CD8-positive, alpha-beta memory T cell (primary cell): Measurements from ENCODE around the gene HHIPL1. TPM values are rescaled to one million over a fixed set of nuclear protein-coding genes. Genes with fewer than 3 reads are reported as not detected.

Experiments used
- CTCF ChIA-PET: fragments of 350-600 bp; sonication (Branson Sonifier 250); formaldehyde crosslinking; loops from one replicate; lab custom pipeline; 2021; ENCODE audit warnings: antibody characterized with exemption; lab: Charles Lee
- POLR2A ChIA-PET: fragments of 350-600 bp; sonication (Branson Sonifier 250); formaldehyde crosslinking; loops from one replicate; lab custom pipeline; 2021; ENCODE audit warnings: antibody characterized with exemption; lab: Charles Lee
- DNase-seq, 5 donors: peaks; one replicate each; pipeline versions ENCODE4 v3.0.0 to v3.0.0-alpha.2; 2020 to 2022; ENCODE audit warnings: mixed read lengths in 1 of 5
- H3K27ac ChIP-seq: one replicate; pipeline ENCODE4 v1.7.0; 2013; ENCODE audit warnings: low read depth, mild to moderate bottlenecking, low read length, moderate library complexity
- H3K27me3 ChIP-seq: 2 replicates; pipeline ENCODE4 v1.7.0; 2013; ENCODE audit warnings: low read length, mild to moderate bottlenecking; ENCODE audit not compliant: insufficient read depth, poor library complexity, severe bottlenecking
- H3K36me3 ChIP-seq: 2 replicates; pipeline ENCODE4 v1.7.0; 2013; ENCODE audit warnings: mild to moderate bottlenecking, low read length, moderate library complexity; ENCODE audit not compliant: insufficient read depth
- H3K4me1 ChIP-seq: 2 replicates; pipeline ENCODE4 v1.7.0; 2013; ENCODE audit warnings: mild to moderate bottlenecking, low read length, moderate library complexity; ENCODE audit not compliant: insufficient read depth
- H3K4me3 ChIP-seq: 2 replicates; pipeline ENCODE4 v1.7.0; 2013; ENCODE audit warnings: mild to moderate bottlenecking, low read length
- H3K9me3 ChIP-seq: 2 replicates; pipeline ENCODE4 v1.7.0; 2013; ENCODE audit warnings: mild to moderate bottlenecking, low read length
- H3K27ac Mint-ChIP-seq, 8 donors: one replicate each; pipeline ENCODE4 v1.8.0; 2020 to 2021; ENCODE audit warnings: mixed read lengths in 8 of 8, mild to moderate bottlenecking in 6 of 8, inconsistent platforms in 3 of 8, moderate library complexity in 3 of 8
- H3K27me3 Mint-ChIP-seq, 2 donors: one replicate each; pipeline ENCODE4 v1.8.0; 2020 to 2021; ENCODE audit warnings: mixed read lengths in 2 of 2, mild to moderate bottlenecking in 1 of 2, moderate library complexity in 1 of 2
- H3K36me3 Mint-ChIP-seq, 3 donors: one replicate each; pipeline ENCODE4 v1.8.0; 2020 to 2021; ENCODE audit warnings: mixed read lengths in 3 of 3, inconsistent platforms in 1 of 3, mild to moderate bottlenecking in 1 of 3
- H3K4me1 Mint-ChIP-seq, 3 donors: one replicate each; pipeline ENCODE4 v1.8.0; 2020 to 2021; ENCODE audit warnings: mixed read lengths in 3 of 3, inconsistent platforms in 1 of 3, mild to moderate bottlenecking in 1 of 3
- H3K4me3 Mint-ChIP-seq, 7 donors: one replicate each; pipeline ENCODE4 v1.8.0; 2020 to 2021; ENCODE audit warnings: mixed read lengths in 7 of 7, mild to moderate bottlenecking in 6 of 7, moderate library complexity in 4 of 7, inconsistent platforms in 2 of 7
- H3K9me3 Mint-ChIP-seq, 5 donors: one replicate each; pipeline ENCODE4 v1.8.0; 2020 to 2022; ENCODE audit warnings: mixed read lengths in 5 of 5, mild to moderate bottlenecking in 3 of 5, moderate library complexity in 2 of 5, inconsistent platforms in 1 of 5
- polyA plus RNA-seq: library from polyadenylated mRNA; unstranded; fragments of 300-500 nt; fragmentation: Illumina TruSeq; gene quantifications from one replicate; pipeline ENCODE4 v1.2.3, GENCODE V29; 2021
- total RNA-seq, 2 experiments: library from RNA; stranded (reverse); gene quantifications; one replicate each; pipeline ENCODE4 v1.2.3, GENCODE V29; 2021

Gene HHIPL1
- total and polyA plus RNA-seq, 3 experiments from 2014 or later, result 0.04 TPM; not detected in 2

DNA sequence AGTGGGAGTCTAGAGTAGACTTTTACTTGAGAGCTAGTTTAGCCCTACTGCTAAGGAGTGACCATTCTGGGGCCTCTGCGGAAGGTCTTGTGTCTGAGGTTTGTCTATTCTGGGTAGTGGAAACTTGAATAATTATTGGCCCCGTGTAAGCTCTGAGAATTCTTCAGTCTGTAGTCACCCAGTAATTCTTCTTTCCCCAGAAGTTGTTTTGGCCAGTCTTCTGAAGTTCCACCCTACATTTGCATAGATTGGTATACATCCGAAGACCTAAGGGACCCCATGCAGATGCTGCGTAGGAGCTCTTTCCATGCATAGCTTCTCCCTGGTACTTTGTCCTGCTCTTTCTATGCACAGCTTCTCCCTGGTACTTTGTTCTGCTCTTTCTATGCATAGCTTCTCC, 52.0 kb downstream of the HHIPL1 start:
- Mint-ChIP-seq H3K4me1 (peaks cover 3 to 9% (median 5%) of the 10 kb centered on the region in 3 donors), H3K36me3 (no peaks in the 10 kb centered on the region), H3K27me3 (peaks cover 6 to 30% of the 10 kb centered on the region in 2 donors), H3K27ac (peak overlapping the region in 1 of 8 donors; percentile 9), H3K9me3 (peaks cover under 1 to 3% (median 1%) of the 10 kb centered on the region in 5 donors), H3K4me3 (no peak overlapping the region)
- Histone ChIP-seq H3K27me3 (no peaks in the 10 kb centered on the region), H3K4me1 (no peaks in the 10 kb centered on the region), H3K9me3 (no peaks in the 10 kb centered on the region), H3K27ac (no peak overlapping the region), H3K36me3 (no peaks in the 10 kb centered on the region), H3K4me3 (no peak overlapping the region)
- DNase-seq, result no peak
- POLR2A ChIA-PET, result no interaction called here
- CTCF ChIA-PET, result interaction anchor here (0.8 to 0.9 kb wide), 3 partner anchors 9 to 93 kb away, joined by 3 to 4 read pairs (median 3); partner anchors contain the start of gene CCDC85C

DNA sequence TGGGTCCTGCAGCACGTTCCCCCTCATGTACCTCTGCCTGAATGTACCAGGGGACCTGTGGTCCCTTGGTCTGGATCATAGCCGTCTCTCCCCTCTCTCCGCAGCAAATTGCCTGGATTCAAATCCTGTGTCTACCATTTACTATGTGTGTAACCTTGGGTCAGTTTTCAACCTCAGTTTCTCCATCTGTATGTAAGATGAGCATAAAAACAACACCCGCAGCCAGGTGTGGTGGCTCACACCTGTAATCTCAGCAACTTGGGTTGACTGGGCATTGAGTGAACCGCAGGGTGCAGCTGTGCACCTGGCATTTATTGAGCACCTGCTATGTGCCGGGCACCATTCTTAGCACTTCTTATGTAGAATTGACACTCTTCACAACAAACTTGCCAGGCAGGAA, 53.3 kb downstream of the HHIPL1 start:
- H3K27me3 ChIP-seq, result no peaks in the 10 kb centered on the region
- H3K4me1 Mint-ChIP-seq, result peaks cover 3 to 9% (median 5%) of the 10 kb centered on the region in 3 donors
- no peak overlapping the region for H3K4me3 ChIP-seq
- DNase-seq, result peak in 1 of 5 donors; percentile 13
- peaks cover 5% of the 10 kb centered on the region for H3K9me3 ChIP-seq
- ChIA-PET CTCF (interaction anchor here (1.3 kb wide), 1 partner anchor 17 kb away, joined by 3 read pairs; no protein-coding TSS in a partner anchor), POLR2A (no interaction called here)
- no peak overlapping the region for H3K4me3 Mint-ChIP-seq
- H3K4me1 ChIP-seq, result no peaks in the 10 kb centered on the region
- H3K9me3 Mint-ChIP-seq, result peaks cover 8 to 11% (median 10%) of the 10 kb centered on the region in 5 donors
- H3K36me3 ChIP-seq, result no peaks in the 10 kb centered on the region
- peaks cover 0 to 6% (median 0%) of the 10 kb centered on the region in 3 donors for H3K36me3 Mint-ChIP-seq
- H3K27me3 Mint-ChIP-seq, result peaks cover 8 to 33% of the 10 kb centered on the region in 2 donors
- no peak overlapping the region for H3K27ac ChIP-seq
- no peak overlapping the region for H3K27ac Mint-ChIP-seq

- H3K27me3 Mint-ChIP-seq, result peaks cover 12 to 37% of the 10 kb centered on the region in 2 donors
- peak in 1 of 5 donors; percentile 13 for DNase-seq
- no peak overlapping the region for H3K4me3 ChIP-seq
- ChIA-PET POLR2A (no interaction called here), CTCF (interaction anchor here (1.3 kb wide), 1 partner anchor 17 kb away, joined by 3 read pairs; no protein-coding TSS in a partner anchor)
- H3K36me3 Mint-ChIP-seq, result peaks cover 0 to 10% (median 0%) of the 10 kb centered on the region in 3 donors
- no peaks in the 10 kb centered on the region for H3K27me3 ChIP-seq
- peaks cover 3 to 9% (median 5%) of the 10 kb centered on the region in 3 donors for H3K4me1 Mint-ChIP-seq
- H3K36me3 ChIP-seq, result no peaks in the 10 kb centered on the region
- H3K27ac Mint-ChIP-seq, result no peak overlapping the region
- no peak overlapping the region for H3K27ac ChIP-seq
- no peaks in the 10 kb centered on the region for H3K4me1 ChIP-seq
- H3K4me3 Mint-ChIP-seq, result no peak overlapping the region
- peaks cover 12 to 15% (median 14%) of the 10 kb centered on the region in 5 donors for H3K9me3 Mint-ChIP-seq
- H3K9me3 ChIP-seq, result peaks cover 9% of the 10 kb centered on the region
Observed at GRCh38 chr14:99698642-99699041, 53.7 kb downstream of the HHIPL1 start.

- H3K4me1 Mint-ChIP-seq, result peaks cover 3 to 9% (median 5%) of the 10 kb centered on the region in 3 donors
- H3K9me3 Mint-ChIP-seq, result peaks cover 14 to 21% (median 19%) of the 10 kb centered on the region in 5 donors
Observed at GRCh38 chr14:99699085-99699760, 54.3 kb downstream of the HHIPL1 start.

DNA sequence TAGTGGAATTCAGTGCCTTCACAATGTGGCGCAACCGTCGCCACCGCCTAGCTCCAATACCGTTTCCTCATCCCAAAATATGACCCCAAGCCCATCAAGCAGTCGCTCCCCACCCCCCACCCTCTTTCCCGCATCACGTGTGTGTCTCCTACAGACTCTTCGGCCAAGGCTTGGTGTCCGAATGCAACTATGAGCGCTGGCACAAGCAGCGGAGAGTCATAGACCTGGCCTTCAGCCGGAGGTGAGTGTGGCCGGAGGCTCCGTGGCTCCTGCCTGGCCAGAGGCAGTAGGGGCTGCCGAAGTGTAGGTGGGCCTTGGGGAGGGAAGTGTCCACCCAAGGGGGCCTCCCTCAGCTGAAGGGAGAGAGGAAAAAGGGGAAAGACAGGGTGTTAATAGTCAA, 54.9 kb downstream of the HHIPL1 start:
- ChIA-PET POLR2A (no interaction called here), CTCF (interaction anchor here (1.3 kb wide), 1 partner anchor 13 kb away, joined by 5 read pairs; no protein-coding TSS in a partner anchor)
- H3K4me1 ChIP-seq, result no peaks in the 10 kb centered on the region
- H3K4me1 Mint-ChIP-seq, result peaks cover 3 to 9% (median 5%) of the 10 kb centered on the region in 3 donors
- H3K27me3 Mint-ChIP-seq, result peaks cover 14 to 45% of the 10 kb centered on the region in 2 donors
- H3K36me3 ChIP-seq, result no peaks in the 10 kb centered on the region
- DNase-seq, result peak in 1 of 5 donors; percentile 18
- peaks cover 17 to 27% (median 25%) of the 10 kb centered on the region in 5 donors for H3K9me3 Mint-ChIP-seq
- H3K4me3 Mint-ChIP-seq, result no peak overlapping the region
- H3K27me3 ChIP-seq, result no peaks in the 10 kb centered on the region
- peaks cover 11% of the 10 kb centered on the region for H3K9me3 ChIP-seq
- no peak overlapping the region for H3K27ac ChIP-seq
- no peak overlapping the region for H3K4me3 ChIP-seq
- no peak overlapping the region for H3K27ac Mint-ChIP-seq
- H3K36me3 Mint-ChIP-seq, result peaks cover 0 to 20% (median 0%) of the 10 kb centered on the region in 3 donors

More at GRCh38 chr14:99699085-99699760, 54.3 kb downstream of the HHIPL1 start:
- DNase-seq, result peak in 1 of 5 donors; percentile 19
- Histone ChIP-seq H3K4me1 (no peaks in the 10 kb centered on the region), H3K4me3 (no peak overlapping the region), H3K9me3 (peaks cover 11% of the 10 kb centered on the region), H3K27me3 (no peaks in the 10 kb centered on the region), H3K36me3 (no peaks in the 10 kb centered on the region), H3K27ac (no peak overlapping the region)
- ChIA-PET CTCF (interaction anchor here (1.3 kb wide), 1 partner anchor 18 kb away, joined by 3 read pairs; no protein-coding TSS in a partner anchor), POLR2A (no interaction called here)
- peak overlapping the region in 3 of 7 donors; percentile 6 to 21 (median 16) for H3K4me3 Mint-ChIP-seq
- no peak overlapping the region for H3K27ac Mint-ChIP-seq
- peaks cover 0 to 14% (median 0%) of the 10 kb centered on the region in 3 donors for H3K36me3 Mint-ChIP-seq
- peaks cover 12 to 39% of the 10 kb centered on the region in 2 donors for H3K27me3 Mint-ChIP-seq

GRCh38 chr14:99700379-99700778, 55.5 kb downstream of the HHIPL1 start:
- Mint-ChIP-seq H3K4me1 (peaks cover 3 to 9% (median 5%) of the 10 kb centered on the region in 3 donors), H3K4me3 (no peak overlapping the region), H3K9me3 (peaks cover 17 to 27% (median 25%) of the 10 kb centered on the region in 5 donors), H3K36me3 (peaks cover 0 to 20% (median 0%) of the 10 kb centered on the region in 3 donors), H3K27ac (no peak overlapping the region), H3K27me3 (peaks cover 14 to 43% of the 10 kb centered on the region in 2 donors)
- no peak overlapping the region for H3K4me3 ChIP-seq
- ChIA-PET CTCF (interaction anchor here (0.9 to 1.3 kb wide), 2 partner anchors 12 to 13 kb away, joined by 3 to 5 read pairs; no protein-coding TSS in a partner anchor), POLR2A (no interaction called here)
- H3K27me3 ChIP-seq, result no peaks in the 10 kb centered on the region
- no peak for DNase-seq
- H3K36me3 ChIP-seq, result no peaks in the 10 kb centered on the region
- H3K9me3 ChIP-seq, result peaks cover 11% of the 10 kb centered on the region
- H3K27ac ChIP-seq, result no peak overlapping the region
- no peaks in the 10 kb centered on the region for H3K4me1 ChIP-seq

DNA sequence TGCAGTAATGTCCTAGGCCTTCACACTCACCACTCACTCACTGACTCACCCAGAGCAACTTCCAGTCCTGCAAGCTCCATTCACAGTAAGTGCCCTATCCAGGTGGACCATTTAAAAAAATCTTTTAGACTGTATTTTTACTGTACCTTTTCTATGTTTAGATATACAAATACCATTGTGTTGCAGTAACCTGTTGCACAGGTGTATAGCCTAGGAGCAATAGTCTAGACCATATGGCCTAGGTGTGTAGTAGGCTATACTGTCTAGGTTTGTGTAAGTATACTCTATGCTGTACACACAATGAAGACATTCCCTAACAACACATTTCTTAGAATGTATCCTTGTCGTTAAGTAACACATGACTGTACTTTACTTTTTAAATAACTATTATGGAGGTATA, 56.3 kb downstream of the HHIPL1 start:
- H3K4me3 ChIP-seq, result no peak overlapping the region
- Mint-ChIP-seq H3K36me3 (peaks cover 0 to 20% (median 0%) of the 10 kb centered on the region in 3 donors), H3K27ac (no peak overlapping the region), H3K4me3 (no peak overlapping the region), H3K9me3 (peaks cover 17 to 27% (median 25%) of the 10 kb centered on the region in 5 donors), H3K4me1 (peaks cover 3 to 9% (median 5%) of the 10 kb centered on the region in 3 donors), H3K27me3 (peaks cover 14 to 43% of the 10 kb centered on the region in 2 donors)
- H3K27ac ChIP-seq, result no peak overlapping the region
- no peaks in the 10 kb centered on the region for H3K27me3 ChIP-seq
- no peak for DNase-seq
- CTCF ChIA-PET, result interaction anchor here (0.9 to 1.3 kb wide), 2 partner anchors 13 to 14 kb away, joined by 3 to 5 read pairs; no protein-coding TSS in a partner anchor
- peaks cover 11% of the 10 kb centered on the region for H3K9me3 ChIP-seq
- H3K36me3 ChIP-seq, result no peaks in the 10 kb centered on the region
- no peaks in the 10 kb centered on the region for H3K4me1 ChIP-seq
- POLR2A ChIA-PET, result no interaction called here
